Epithelial cell of prostate (primary cell): ENCODE data around the gene TICRR.

Source experiments
- DNase-seq: peaks from one replicate; pipeline ENCODE4 v3.0.0-alpha.2; 2011; ENCODE audit warnings: low read depth, low spot score
- H3K27ac ChIP-seq: fragments of 450-650 bp; 2 replicates; pipeline ENCODE4 v1.5.1; 2017; ENCODE audit warnings: mild to moderate bottlenecking

TICRR gene

GRCh38 chr15:89627256-89627970 lies 52.1 kb downstream of the TICRR start:
- no peak for DNase-seq
- H3K27ac ChIP-seq = no peak overlapping the region

GRCh38 chr15:89628301-89628700 lies 53.0 kb downstream of the TICRR start:
- no peak for DNase-seq

GRCh38 chr15:89628806-89629715 lies 53.8 kb downstream of the TICRR start:
- DNase-seq = no peak
- no peak overlapping the region for H3K27ac ChIP-seq

More at GRCh38 chr15:89628301-89628700, 53.0 kb downstream of the TICRR start:
- no peak overlapping the region for H3K27ac ChIP-seq

- no peak for DNase-seq
Observed at GRCh38 chr15:89629829-89630228, 54.6 kb downstream of the TICRR start.

GRCh38 chr15:89630260-89630659 lies 55.0 kb downstream of the TICRR start:
- no peak for DNase-seq
- no peak overlapping the region for H3K27ac ChIP-seq

More at GRCh38 chr15:89629829-89630228, 54.6 kb downstream of the TICRR start:
- H3K27ac ChIP-seq = no peak overlapping the region

- DNase-seq = no peak
- H3K27ac ChIP-seq = no peak overlapping the region
Observed at GRCh38 chr15:89630974-89631901, 56.0 kb downstream of the TICRR start.

- no peak for DNase-seq
- no peak overlapping the region for H3K27ac ChIP-seq
Observed at GRCh38 chr15:89631902-89632264, 56.6 kb downstream of the TICRR start.

- H3K27ac ChIP-seq = no peak overlapping the region
- no peak for DNase-seq
Observed at GRCh38 chr15:89632563-89633430, 57.5 kb downstream of the TICRR start.

- no peak for DNase-seq
- H3K27ac ChIP-seq = no peak overlapping the region
Observed at GRCh38 chr15:89633585-89633984, 58.3 kb downstream of the TICRR start.

- DNase-seq = no peak
- no peak overlapping the region for H3K27ac ChIP-seq
Observed at GRCh38 chr15:89640245-89640644, 65.0 kb downstream of the TICRR start.

GRCh38 chr15:89641053-89641452 lies 65.8 kb downstream of the TICRR start:
- no peak for DNase-seq
- no peak overlapping the region for H3K27ac ChIP-seq

- H3K27ac ChIP-seq = no peak overlapping the region
- no peak for DNase-seq
Observed at GRCh38 chr15:89642106-89642505, 66.8 kb downstream of the TICRR start.

- H3K27ac ChIP-seq = no peak overlapping the region
- DNase-seq = no peak
Observed at GRCh38 chr15:89645680-89646079, 70.4 kb downstream of the TICRR start.

GRCh38 chr15:89646416-89647141 lies 71.3 kb downstream of the TICRR start:
- no peak overlapping the region for H3K27ac ChIP-seq
- no peak for DNase-seq

- DNase-seq = no peak
- H3K27ac ChIP-seq = no peak overlapping the region
Observed at GRCh38 chr15:89647191-89647851, 72.1 kb downstream of the TICRR start.

- no peak for DNase-seq
- no peak overlapping the region for H3K27ac ChIP-seq
Observed at GRCh38 chr15:89648106-89649012, 73.1 kb downstream of the TICRR start.

- DNase-seq = no peak
Observed at GRCh38 chr15:89649013-89649625, 73.8 kb downstream of the TICRR start.

More at GRCh38 chr15:89649013-89649625, 73.8 kb downstream of the TICRR start:
- no peak overlapping the region for H3K27ac ChIP-seq
